DND-41 (cell line): Measurements from ENCODE around the gene MAPK13.

Source experiments
- ATAC-seq: fragments of 200-7000 bp; cut with Tn5 transposase; 3 replicates; pipeline ENCODE4 v1.9.1; 2021; ENCODE audit warnings: low read depth; ENCODE audit not compliant: insufficient read depth
- DNase-seq: peaks from one replicate; pipeline ENCODE4 v3.0.0-alpha.2; 2020
- H2AFZ ChIP-seq: 2 replicates; pipeline ENCODE4 v1.6.0; 2012; ENCODE audit warnings: low read depth, low read length
- H3K27ac ChIP-seq: 2 replicates; pipeline ENCODE4 v1.5.1; 2012; ENCODE audit warnings: low read length, inconsistent platforms
- H3K27me3 ChIP-seq: fragments of 200-600 bp; sonication (generic); 2 replicates; pipeline ENCODE4 v1.6.0; 2012; ENCODE audit warnings: low read length, mild to moderate bottlenecking, inconsistent platforms; ENCODE audit not compliant: insufficient read depth, poor library complexity
- H3K36me3 ChIP-seq: 2 replicates; pipeline ENCODE4 v1.5.1; 2012; ENCODE audit warnings: low read length, inconsistent platforms; ENCODE audit not compliant: insufficient read depth
- H3K4me1 ChIP-seq: 2 replicates; pipeline ENCODE4 v1.5.1; 2012; ENCODE audit warnings: mild to moderate bottlenecking, low read length; ENCODE audit not compliant: insufficient read depth
- H3K4me2 ChIP-seq: 2 replicates; pipeline ENCODE4 v1.6.0; 2012; ENCODE audit warnings: mild to moderate bottlenecking, moderate library complexity, low read length, inconsistent platforms; ENCODE audit not compliant: insufficient read depth
- H3K4me3 ChIP-seq, 2 experiments: fragments of 200-600 bp in 1 of 2; shearing (Covaris generic) in 1 of 2; 2 replicates each; pipeline ENCODE4 v1.5.1; 2012 to 2016; ENCODE audit warnings: inconsistent platforms in 2 of 2, low read length in 2 of 2, mild to moderate bottlenecking in 2 of 2, low read depth in 1 of 2, moderate library complexity in 1 of 2
- H3K79me2 ChIP-seq: 2 replicates; pipeline ENCODE4 v1.6.0; 2012; ENCODE audit warnings: low read length, inconsistent platforms; ENCODE audit not compliant: insufficient read depth
- H3K9ac ChIP-seq: 2 replicates; pipeline ENCODE4 v1.6.0; 2012; ENCODE audit warnings: low read depth, mild to moderate bottlenecking, inconsistent platforms, low read length, moderate library complexity
- H3K9me3 ChIP-seq: 2 replicates; pipeline ENCODE4 v1.5.1; 2012; ENCODE audit warnings: low read length, moderate library complexity, mild to moderate bottlenecking, inconsistent platforms; ENCODE audit not compliant: insufficient read depth, severe bottlenecking
- H4K20me1 ChIP-seq: 2 replicates; pipeline ENCODE4 v1.6.0; 2012; ENCODE audit warnings: low read length; ENCODE audit not compliant: insufficient read depth
- CTCF ChIP-seq: IDR thresholded peaks from 2 replicates; pipeline ENCODE4 v1.5.1; 2012; ENCODE audit warnings: borderline replicate concordance, low read length, moderate library complexity, mild to moderate bottlenecking; ENCODE audit not compliant: poor library complexity, severe bottlenecking; ENCODE audit errors: extremely low read depth
- EZH2 ChIP-seq: IDR thresholded peaks from 3 replicates; pipeline ENCODE4 v1.6.1; 2012; ENCODE audit warnings: borderline replicate concordance, low read depth, mild to moderate bottlenecking, moderate library complexity, low read length, inconsistent platforms; ENCODE audit not compliant: severe bottlenecking

MAPK13 gene

GRCh38 chr6:36095497-36096391, 34.6 kb upstream of the MAPK13 start:
- H3K27ac ChIP-seq = no peak overlapping the region
- H3K4me1 ChIP-seq = peaks cover 6% of the 10 kb centered on the region; the same call in 1 of the 2 replicates
- ATAC-seq (peak; percentile 27; the same call in 1 of the 3 replicates), DNase-seq (no peak)
- no peak overlapping the region for H3K4me3 ChIP-seq
- H4K20me1 ChIP-seq = no peaks in the 10 kb centered on the region
- H2AFZ ChIP-seq = no peak overlapping the region
- no peaks in the 10 kb centered on the region for H3K9me3 ChIP-seq
- H3K36me3 ChIP-seq = peaks cover 37% of the 10 kb centered on the region; the same call in 1 of the 2 replicates
- H3K27me3 ChIP-seq = no peaks in the 10 kb centered on the region
- no peaks in the 10 kb centered on the region for H3K79me2 ChIP-seq
- TF ChIP-seq EZH2 (no peak), CTCF (no peak)
- no peak overlapping the region for H3K4me2 ChIP-seq
- no peak overlapping the region for H3K9ac ChIP-seq

- no peaks in the 10 kb centered on the region for H3K9me3 ChIP-seq
- H3K27ac ChIP-seq = no peak overlapping the region
- peaks cover 40% of the 10 kb centered on the region for H3K36me3 ChIP-seq
- ATAC-seq (no peak), DNase-seq (no peak)
- H3K4me3 ChIP-seq = no peak overlapping the region
- no peaks in the 10 kb centered on the region for H4K20me1 ChIP-seq
- no peaks in the 10 kb centered on the region for H3K27me3 ChIP-seq
- TF ChIP-seq EZH2 (no peak), CTCF (no peak)
- no peak overlapping the region for H3K9ac ChIP-seq
- no peaks in the 10 kb centered on the region for H3K79me2 ChIP-seq
- no peak overlapping the region for H3K4me2 ChIP-seq
- H3K4me1 ChIP-seq = peaks cover 6% of the 10 kb centered on the region; the same call in 1 of the 2 replicates
- no peak overlapping the region for H2AFZ ChIP-seq
These were observed 31.9 kb upstream of the MAPK13 start for GRCh38 chr6:36098253-36098919.

GRCh38 chr6:36098920-36099647, 31.2 kb upstream of the MAPK13 start:
- ATAC-seq (peak; percentile 32; the same call in 1 of the 3 replicates), DNase-seq (no peak)
- Histone ChIP-seq H3K4me1 (peaks cover 6% of the 10 kb centered on the region; the same call in 1 of the 2 replicates), H3K4me2 (no peak overlapping the region), H3K27me3 (no peaks in the 10 kb centered on the region), H3K9ac (no peak overlapping the region), H2AFZ (no peak overlapping the region), H3K4me3 (no peak overlapping the region), H3K36me3 (peaks cover 47% of the 10 kb centered on the region), H3K27ac (no peak overlapping the region), H3K79me2 (no peaks in the 10 kb centered on the region), H4K20me1 (no peaks in the 10 kb centered on the region), H3K9me3 (no peaks in the 10 kb centered on the region)
- TF ChIP-seq CTCF (no peak), EZH2 (no peak)
